Right lobe of liver (tissue), 6 donors: ENCODE data around the gene CLIC2. TPM values are rescaled to one million over a fixed set of nuclear protein-coding genes. Genes with fewer than 3 reads are reported as not detected.

ENCODE experiments used
- ATAC-seq, 4 donors: fragments of 200-7000 bp; cut with Tn5 transposase; one replicate each; pipeline ENCODE4 v1.9.1; 2020; ENCODE audit warnings: mild to moderate bottlenecking in 4 of 4, moderate library complexity in 4 of 4
- DNase-seq, 3 donors: peaks; one replicate each; pipeline ENCODE4 v3.0.0-alpha.2; 2020
- H3K27ac ChIP-seq, 3 donors: fragments of 200-600 bp; one replicate each; pipeline ENCODE4 v1.8.0; 2022
- H3K27me3 ChIP-seq, 2 donors: fragments of 200-600 bp; one replicate each; pipeline ENCODE4 v1.8.0; 2022
- H3K36me3 ChIP-seq, 4 donors: fragments of 200-600 bp; sonication (generic) in 1 of 4; one replicate each; pipeline versions ENCODE4 v1.5.1 to v1.8.0; 2017 to 2022; ENCODE audit warnings: control low read depth in 1 of 4
- H3K4me1 ChIP-seq, 4 donors: fragments of 200-600 bp; sonication (generic) in 1 of 4; one replicate each; pipeline versions ENCODE4 v1.5.1 to v1.8.0; 2017 to 2022; ENCODE audit warnings: control low read depth in 1 of 4
- H3K4me3 ChIP-seq, 3 donors: fragments of 200-600 bp; one replicate each; pipeline ENCODE4 v1.8.0; 2022
- H3K9me3 ChIP-seq, 4 donors: fragments of 200-600 bp; sonication (generic) in 1 of 4; one replicate each; pipeline versions ENCODE4 v1.5.1 to v1.8.0; 2017 to 2022; ENCODE audit warnings: control low read depth in 1 of 4
- POLR2A ChIP-seq: fragments of 450-650 bp; IDR thresholded peaks from one replicate; pipeline ENCODE4 v1.6.1; 2017; ENCODE audit warnings: antibody characterized with exemption, mild to moderate bottlenecking
- intact Hi-C, 2 donors: fragments of 100-400 bp; cut with DNase I; formaldehyde crosslinking; loops; one replicate each; pipeline versions ENCODE4 v1.11.2 to v1.14.1; 2022
- microRNA-seq, 2 donors: library from miRNA; unstranded; fragments of <30 nt; microRNA quantifications; one replicate each; pipeline ENCODE4, GENCODE V29; 2019 to 2020
- small RNA-seq, 2 experiments: library from RNA; depleted of rRNA; stranded (forward); fragments of <200 nt; gene quantifications; one replicate each; pipeline ENCODE3, GENCODE V24; 2016
- total RNA-seq, 6 experiments: library from RNA; depleted of rRNA in 2 of 6; stranded (reverse); fragments of >200 nt in 2 of 6; fragmentation: NEBNext Ultra II Directional in 3 of 6; extraction: Animal tissue kit (Norgen Biotek cat#: 25700) in 3 of 6; gene quantifications; one replicate each; pipeline versions ENCODE4 v1.1.0 to v1.2.4, GENCODE V29; 2016 to 2023
- TF ChIP-seq, protein P1 (sequence below), 4 donors: fragments of 200-600 bp in 3 of 4; fragments of 450-650 bp in 1 of 4; IDR thresholded peaks; one replicate each; pipeline versions ENCODE4 v1.5.1 to v1.8.0; 2016 to 2022; ENCODE audit warnings: antibody characterized with exemption in 4 of 4, mild to moderate bottlenecking in 2 of 4
- donor health status: DM: no; HTN: yes; CAD: no.
- donor health status: DM: no; HTN: no; CAD: no.
- donor health status: DM: no; HTN: no; CAD: no.
- donor health status: DM: no; HTN: yes; CAD: no.
- donor health status: DM: no; HTN: yes; CAD: no.

The CLIC2 gene
- total RNA-seq, 6 experiments from 2014 or later, result 1.5 to 11.0 (median 3.9) TPM

GRCh38 chrX:155235891-155236290 is 98.5 kb downstream of the CLIC2 start:
- no peak for DNase-seq
- Histone ChIP-seq H3K9me3 (no peaks in the 10 kb centered on the region), H3K4me3 (no peak overlapping the region), H3K4me1 (no peaks in the 10 kb centered on the region), H3K27ac (no peak overlapping the region), H3K27me3 (no peaks in the 10 kb centered on the region), H3K36me3 (peaks cover 0 to 20% (median 0%) of the 10 kb centered on the region in 4 donors)
- TF ChIP-seq, protein P1, sequence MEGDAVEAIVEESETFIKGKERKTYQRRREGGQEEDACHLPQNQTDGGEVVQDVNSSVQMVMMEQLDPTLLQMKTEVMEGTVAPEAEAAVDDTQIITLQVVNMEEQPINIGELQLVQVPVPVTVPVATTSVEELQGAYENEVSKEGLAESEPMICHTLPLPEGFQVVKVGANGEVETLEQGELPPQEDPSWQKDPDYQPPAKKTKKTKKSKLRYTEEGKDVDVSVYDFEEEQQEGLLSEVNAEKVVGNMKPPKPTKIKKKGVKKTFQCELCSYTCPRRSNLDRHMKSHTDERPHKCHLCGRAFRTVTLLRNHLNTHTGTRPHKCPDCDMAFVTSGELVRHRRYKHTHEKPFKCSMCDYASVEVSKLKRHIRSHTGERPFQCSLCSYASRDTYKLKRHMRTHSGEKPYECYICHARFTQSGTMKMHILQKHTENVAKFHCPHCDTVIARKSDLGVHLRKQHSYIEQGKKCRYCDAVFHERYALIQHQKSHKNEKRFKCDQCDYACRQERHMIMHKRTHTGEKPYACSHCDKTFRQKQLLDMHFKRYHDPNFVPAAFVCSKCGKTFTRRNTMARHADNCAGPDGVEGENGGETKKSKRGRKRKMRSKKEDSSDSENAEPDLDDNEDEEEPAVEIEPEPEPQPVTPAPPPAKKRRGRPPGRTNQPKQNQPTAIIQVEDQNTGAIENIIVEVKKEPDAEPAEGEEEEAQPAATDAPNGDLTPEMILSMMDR (IDR thresholded peaks at IDR 0.05), result no peak
- no peak for TF ChIP-seq POLR2A
- intact Hi-C loops, result no loop called here
- ATAC-seq, result peak in 1 of 4 donors; percentile 39

DNA sequence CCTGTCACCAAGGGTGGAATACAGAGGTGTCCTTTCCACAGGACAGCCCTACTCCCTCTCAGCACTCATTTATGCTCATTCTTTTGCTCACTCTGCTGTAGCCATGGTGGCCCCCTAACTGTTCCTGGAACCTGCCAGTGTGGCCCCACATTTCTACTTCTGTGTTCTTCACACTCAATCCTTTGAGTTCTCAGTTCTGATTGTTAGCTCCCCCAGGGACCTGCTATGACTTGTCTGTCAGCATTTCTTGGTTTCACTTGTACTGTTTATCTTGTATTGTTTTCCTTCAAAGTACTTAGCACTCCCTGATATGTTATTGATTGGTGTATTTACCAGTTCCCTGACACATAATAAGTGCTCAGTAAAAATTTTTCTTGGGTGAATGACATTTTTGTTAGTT is 103.3 kb downstream of the CLIC2 start:
- Histone ChIP-seq H3K27me3 (no peaks in the 10 kb centered on the region), H3K4me1 (no peaks in the 10 kb centered on the region), H3K36me3 (peaks cover 0 to 20% (median 0%) of the 10 kb centered on the region in 4 donors), H3K27ac (no peak overlapping the region), H3K4me3 (no peak overlapping the region), H3K9me3 (no peaks in the 10 kb centered on the region)
- ATAC-seq (no peak), DNase-seq (no peak)
- no peak for TF ChIP-seq POLR2A
- TF ChIP-seq, protein P1 (IDR thresholded peaks at IDR 0.05), result no peak
- intact Hi-C loops, result no loop called here

Small RNA genes within 50 kb of the gene (microRNA-seq; reads per million reads assigned to microRNA genes)
- gene MIR1184-2, result 0 reads per million in 2 donors

Small RNA genes within 50 kb of the gene (small RNA-seq; reads per million reads assigned to genes)
- gene AC234781.4 (0 reads per million in 2 experiments), gene MIR1184-2 (0 reads per million in 2 experiments)

Other genes with a start within 250 kb of the CLIC2 start
- 10 to 100 TPM; 14.5 to 18.9 (median 16.8) TPM for gene VBP1, start 118.2 kb downstream of the CLIC2 start, total RNA-seq
- gene RAB39B, start 70.1 kb downstream of the CLIC2 start, total RNA-seq, result under 1 TPM in 4 of 6 experiments, not detected in 2; 0.05 to 0.11 (median 0.06) TPM
- not detected for gene F8A2, start 47.5 kb upstream of the CLIC2 start, total RNA-seq
- 10 to 100 TPM in 3 of 6 experiments, 1 to 10 TPM in 2, not detected in 1; 6.4 to 25.5 (median 14.1) TPM for gene F8A3, start 124.0 kb upstream of the CLIC2 start, total RNA-seq